Ishikawa (cell line): ENCODE data around the gene PAM16.

Experiments
- CEBPB ChIP-seq: IDR thresholded peaks from 2 replicates; pipeline ENCODE4 v1.6.1; 2012
- CREB1 ChIP-seq: IDR thresholded peaks from 2 replicates; pipeline ENCODE4 v1.6.1; 2012; ENCODE audit warnings: low read depth
- TAF1 ChIP-seq: IDR thresholded peaks from 2 replicates; pipeline ENCODE4 v1.6.1; 2012; ENCODE audit warnings: low read depth, mild to moderate bottlenecking
- TCF12 ChIP-seq: IDR thresholded peaks from 2 replicates; pipeline ENCODE4 v1.6.1; 2012; ENCODE audit warnings: low read depth
- USF1 ChIP-seq: IDR thresholded peaks from 2 replicates; pipeline ENCODE4 v1.6.1; 2012
- TF ChIP-seq, protein P1 (sequence below): IDR thresholded peaks from 2 replicates; pipeline ENCODE4 v1.6.1; 2012; ENCODE audit warnings: low read depth, mild to moderate bottlenecking
- TF ChIP-seq, protein P2 (sequence below): IDR thresholded peaks from 2 replicates; pipeline ENCODE4 v1.6.1; 2012

GRCh38 chr16:4345836-4346781, 5.0 kb downstream of the PAM16 start:
- TF ChIP-seq, protein P1, sequence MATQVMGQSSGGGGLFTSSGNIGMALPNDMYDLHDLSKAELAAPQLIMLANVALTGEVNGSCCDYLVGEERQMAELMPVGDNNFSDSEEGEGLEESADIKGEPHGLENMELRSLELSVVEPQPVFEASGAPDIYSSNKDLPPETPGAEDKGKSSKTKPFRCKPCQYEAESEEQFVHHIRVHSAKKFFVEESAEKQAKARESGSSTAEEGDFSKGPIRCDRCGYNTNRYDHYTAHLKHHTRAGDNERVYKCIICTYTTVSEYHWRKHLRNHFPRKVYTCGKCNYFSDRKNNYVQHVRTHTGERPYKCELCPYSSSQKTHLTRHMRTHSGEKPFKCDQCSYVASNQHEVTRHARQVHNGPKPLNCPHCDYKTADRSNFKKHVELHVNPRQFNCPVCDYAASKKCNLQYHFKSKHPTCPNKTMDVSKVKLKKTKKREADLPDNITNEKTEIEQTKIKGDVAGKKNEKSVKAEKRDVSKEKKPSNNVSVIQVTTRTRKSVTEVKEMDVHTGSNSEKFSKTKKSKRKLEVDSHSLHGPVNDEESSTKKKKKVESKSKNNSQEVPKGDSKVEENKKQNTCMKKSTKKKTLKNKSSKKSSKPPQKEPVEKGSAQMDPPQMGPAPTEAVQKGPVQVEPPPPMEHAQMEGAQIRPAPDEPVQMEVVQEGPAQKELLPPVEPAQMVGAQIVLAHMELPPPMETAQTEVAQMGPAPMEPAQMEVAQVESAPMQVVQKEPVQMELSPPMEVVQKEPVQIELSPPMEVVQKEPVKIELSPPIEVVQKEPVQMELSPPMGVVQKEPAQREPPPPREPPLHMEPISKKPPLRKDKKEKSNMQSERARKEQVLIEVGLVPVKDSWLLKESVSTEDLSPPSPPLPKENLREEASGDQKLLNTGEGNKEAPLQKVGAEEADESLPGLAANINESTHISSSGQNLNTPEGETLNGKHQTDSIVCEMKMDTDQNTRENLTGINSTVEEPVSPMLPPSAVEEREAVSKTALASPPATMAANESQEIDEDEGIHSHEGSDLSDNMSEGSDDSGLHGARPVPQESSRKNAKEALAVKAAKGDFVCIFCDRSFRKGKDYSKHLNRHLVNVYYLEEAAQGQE: no peak
- TF ChIP-seq TCF12 (no peak), CREB1 (no peak), CEBPB (no peak), TAF1 (no peak), USF1 (no peak)
- TF ChIP-seq, protein P2, sequence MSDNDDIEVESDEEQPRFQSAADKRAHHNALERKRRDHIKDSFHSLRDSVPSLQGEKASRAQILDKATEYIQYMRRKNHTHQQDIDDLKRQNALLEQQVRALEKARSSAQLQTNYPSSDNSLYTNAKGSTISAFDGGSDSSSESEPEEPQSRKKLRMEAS: no peak
